Measurements from ENCODE around the gene TRIM32. TPM values are rescaled to one million over a fixed set of nuclear protein-coding genes. Genes with fewer than 3 reads are reported as not detected.
A peak's percentile ranks its signal among the peaks of the same experiment; 100 is the strongest.

Gene TRIM32, protein sequence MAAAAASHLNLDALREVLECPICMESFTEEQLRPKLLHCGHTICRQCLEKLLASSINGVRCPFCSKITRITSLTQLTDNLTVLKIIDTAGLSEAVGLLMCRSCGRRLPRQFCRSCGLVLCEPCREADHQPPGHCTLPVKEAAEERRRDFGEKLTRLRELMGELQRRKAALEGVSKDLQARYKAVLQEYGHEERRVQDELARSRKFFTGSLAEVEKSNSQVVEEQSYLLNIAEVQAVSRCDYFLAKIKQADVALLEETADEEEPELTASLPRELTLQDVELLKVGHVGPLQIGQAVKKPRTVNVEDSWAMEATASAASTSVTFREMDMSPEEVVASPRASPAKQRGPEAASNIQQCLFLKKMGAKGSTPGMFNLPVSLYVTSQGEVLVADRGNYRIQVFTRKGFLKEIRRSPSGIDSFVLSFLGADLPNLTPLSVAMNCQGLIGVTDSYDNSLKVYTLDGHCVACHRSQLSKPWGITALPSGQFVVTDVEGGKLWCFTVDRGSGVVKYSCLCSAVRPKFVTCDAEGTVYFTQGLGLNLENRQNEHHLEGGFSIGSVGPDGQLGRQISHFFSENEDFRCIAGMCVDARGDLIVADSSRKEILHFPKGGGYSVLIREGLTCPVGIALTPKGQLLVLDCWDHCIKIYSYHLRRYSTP
- total RNA-seq (2014; rRNA removed; shearing (Covaris generic)): 10.6 and 11.4 TPM in 2 replicates
- total RNA-seq (2022): 13.9 and 14.3 TPM in 2 replicates
- percentile 69 among the genes with signal in this experiment for Bru-seq, nascent RNA
- BruChase-seq, experiment 1, labeled RNA remaining after a 6-hour chase: percentile 58 among the genes with signal in this experiment
- percentile 68 among the genes with signal in this experiment for BruChase-seq, experiment 2, labeled RNA remaining after a 2-hour chase
- long read RNA-seq, transcript TRIM32-201 (2 exons, 3,688 nt): major isoform, 18 of 35 reads
- long read RNA-seq, transcript TRIM32-203 (2 exons, 3,717 nt): minor isoform, 11 of 35 reads
- long read RNA-seq, partial matches to known transcripts: 0 of 35 reads
- long read RNA-seq, other reads (novel, unspliced or antisense): 4 of 35 reads

DNA sequence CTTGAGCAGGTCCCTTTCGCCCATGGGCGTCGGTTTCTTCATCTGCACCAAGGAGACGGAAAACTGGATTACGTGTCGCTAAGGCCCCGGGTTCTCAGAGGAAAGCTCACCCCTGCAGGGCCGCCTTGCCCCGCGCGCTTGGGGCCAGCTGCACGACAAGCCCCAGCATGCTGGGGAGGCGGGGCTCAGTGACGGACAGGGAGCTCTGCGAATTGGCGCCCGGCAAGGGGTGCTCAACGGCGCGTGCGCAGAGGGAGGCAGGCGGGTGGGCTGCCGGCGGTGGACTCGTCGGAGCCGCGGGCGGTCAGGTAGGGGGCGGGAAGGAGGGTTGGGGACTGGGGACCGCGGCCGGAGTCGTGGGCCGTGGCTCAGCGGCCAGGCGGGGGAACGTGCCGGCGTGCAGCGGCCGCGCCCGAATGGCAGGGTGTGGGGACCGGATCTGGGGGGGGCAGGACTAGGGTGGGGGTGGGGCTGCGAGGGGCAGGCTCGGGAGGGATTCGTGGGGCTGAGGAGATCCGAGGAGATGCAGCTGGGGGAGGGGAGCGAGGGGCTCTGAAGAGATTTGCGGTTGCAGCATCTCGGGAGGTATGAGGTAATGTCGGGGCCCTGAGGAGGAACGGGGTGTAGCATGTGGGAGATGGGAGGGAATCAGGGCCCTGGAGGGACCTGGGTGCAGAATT is at the start of gene TRIM32:
TRIM32 (plus strand) TSS at position 232 of the 680 bp plus-strand sequence. CDS start 10,438 bp downstream, outside the sequence.
- POLR2A ChIA-PET: interaction anchor here (0.5 to 2.3 kb wide), 10 partner anchors 10 to 1844 kb away, joined by 3 to 19 read pairs (median 3); no protein-coding TSS in a partner anchor

DNA sequence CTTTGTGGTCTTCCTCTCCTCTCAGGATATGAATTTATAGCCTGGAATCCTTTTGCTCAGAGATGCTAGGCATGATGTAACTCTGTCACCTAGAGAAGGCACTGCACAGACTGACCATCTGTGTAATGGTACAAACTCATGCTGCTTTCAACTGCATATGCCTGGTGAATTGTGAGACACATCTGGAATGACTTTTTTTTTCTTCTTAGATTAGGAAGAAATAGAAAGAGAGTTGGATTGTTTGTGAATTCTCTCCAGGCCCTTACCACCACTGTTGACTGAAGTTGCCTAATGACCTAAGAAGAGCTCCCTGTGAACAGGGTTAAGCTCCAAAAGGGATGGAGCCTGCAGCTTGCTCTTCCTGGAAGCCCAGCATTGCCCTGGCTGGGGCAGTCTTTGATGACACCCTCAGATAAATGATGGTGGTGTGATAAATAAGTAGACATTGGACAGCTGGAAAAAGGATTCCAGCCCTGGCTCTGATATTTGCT is 47.8 kb upstream of the TRIM32 start:
- no peaks in the 10 kb centered on the region for H3K9me3 ChIP-seq (ENCODE audit: low read length)
- H2AFZ ChIP-seq (ENCODE audit: low read length): no peak overlapping the region
- H3K36me3 ChIP-seq (ENCODE audit: insufficient read depth, low read length): no peaks in the 10 kb centered on the region
- H3K4me1 ChIP-seq (ENCODE audit: insufficient read depth, low read length, poor library complexity, severe bottlenecking): no peaks in the 10 kb centered on the region
- no peak overlapping the region for H3K27ac ChIP-seq (ENCODE audit: low read depth, low read length, poor library complexity, severe bottlenecking)
- no peak overlapping the region for H3K4me2 ChIP-seq (ENCODE audit: low read length)
- H3K4me3 ChIP-seq (ENCODE audit: low read depth, low read length, poor library complexity, severe bottlenecking): no peak overlapping the region
- H3K79me2 ChIP-seq (ENCODE audit: insufficient read depth, low read depth, low read length): no peaks in the 10 kb centered on the region
- intact Hi-C loops (cut with micrococcal nuclease; ENCODE audit: unreplicated experiment): no loop called here
- H3K9me2 ChIP-seq (ENCODE audit: insufficient read depth, low read length): no peaks in the 10 kb centered on the region
- DNase-seq (ENCODE audit: low spot score): no peak
- ChIA-PET POLR2A (interaction anchor here (0.6 kb wide), 1 partner anchor 28 kb away, joined by 3 read pairs; no protein-coding TSS in a partner anchor), CTCF (ENCODE audit: unreplicated experiment) (no interaction called here)
- no peaks in the 10 kb centered on the region for H4K20me1 ChIP-seq (ENCODE audit: insufficient read depth, low read length)
- BruUV-seq (replicated peaks): no TSS peak
- no peak for TF ChIP-seq EZH2phosphoT487 (IDR thresholded peaks at IDR 0.05; ENCODE audit: borderline replicate concordance, low read depth, low read length)
- TF ChIP-seq, protein P1, sequence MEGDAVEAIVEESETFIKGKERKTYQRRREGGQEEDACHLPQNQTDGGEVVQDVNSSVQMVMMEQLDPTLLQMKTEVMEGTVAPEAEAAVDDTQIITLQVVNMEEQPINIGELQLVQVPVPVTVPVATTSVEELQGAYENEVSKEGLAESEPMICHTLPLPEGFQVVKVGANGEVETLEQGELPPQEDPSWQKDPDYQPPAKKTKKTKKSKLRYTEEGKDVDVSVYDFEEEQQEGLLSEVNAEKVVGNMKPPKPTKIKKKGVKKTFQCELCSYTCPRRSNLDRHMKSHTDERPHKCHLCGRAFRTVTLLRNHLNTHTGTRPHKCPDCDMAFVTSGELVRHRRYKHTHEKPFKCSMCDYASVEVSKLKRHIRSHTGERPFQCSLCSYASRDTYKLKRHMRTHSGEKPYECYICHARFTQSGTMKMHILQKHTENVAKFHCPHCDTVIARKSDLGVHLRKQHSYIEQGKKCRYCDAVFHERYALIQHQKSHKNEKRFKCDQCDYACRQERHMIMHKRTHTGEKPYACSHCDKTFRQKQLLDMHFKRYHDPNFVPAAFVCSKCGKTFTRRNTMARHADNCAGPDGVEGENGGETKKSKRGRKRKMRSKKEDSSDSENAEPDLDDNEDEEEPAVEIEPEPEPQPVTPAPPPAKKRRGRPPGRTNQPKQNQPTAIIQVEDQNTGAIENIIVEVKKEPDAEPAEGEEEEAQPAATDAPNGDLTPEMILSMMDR (conservative IDR thresholded peaks at IDR 0.05; ENCODE audit: low read length): no peak

More for the DNA sequence above, at the start of gene TRIM32:
- peak within 1 kb of the TSS; percentile 81 for H3K4me3 ChIP-seq (ENCODE audit: low read depth, low read length, poor library complexity, severe bottlenecking)
- peaks cover 24% of the 10 kb centered on the region for H3K4me1 ChIP-seq (ENCODE audit: insufficient read depth, low read length, poor library complexity, severe bottlenecking)
- intact Hi-C loops (cut with micrococcal nuclease; ENCODE audit: unreplicated experiment): no loop called here
- peaks cover 11% of the 10 kb centered on the region for H3K9me3 ChIP-seq (ENCODE audit: low read length)
- BruUV-seq (replicated peaks): no TSS peak
- no peaks in the 10 kb centered on the region for H3K36me3 ChIP-seq (ENCODE audit: insufficient read depth, low read length)
- TF ChIP-seq EZH2phosphoT487 (IDR thresholded peaks at IDR 0.05; ENCODE audit: borderline replicate concordance, low read depth, low read length): no peak
- TF ChIP-seq, protein P1 (conservative IDR thresholded peaks at IDR 0.05; ENCODE audit: low read length): no peak
- peak; percentile 91 for DNase-seq (ENCODE audit: low spot score)
- H3K27ac ChIP-seq (ENCODE audit: low read depth, low read length, poor library complexity, severe bottlenecking): no peak within 1 kb of the TSS
- CTCF ChIA-PET (ENCODE audit: unreplicated experiment): interaction anchor here (0.7 kb wide), 1 partner anchor 46 kb away, joined by 9 read pairs; no protein-coding TSS in a partner anchor
- H4K20me1 ChIP-seq (ENCODE audit: insufficient read depth, low read length): no peaks in the 10 kb centered on the region
- peak within 1 kb of the TSS; percentile 98 for H2AFZ ChIP-seq (ENCODE audit: low read length)
- H3K4me2 ChIP-seq (ENCODE audit: low read length): peak within 1 kb of the TSS; percentile 99
- peaks cover 7% of the 10 kb centered on the region; the same call in 1 of the 2 replicates for H3K79me2 ChIP-seq (ENCODE audit: insufficient read depth, low read depth, low read length)
- H3K9me2 ChIP-seq (ENCODE audit: insufficient read depth, low read length): no peaks in the 10 kb centered on the region
